HG02885 (cell line): Measurements from ENCODE around the gene ZDHHC18.

Experiments used
- ATAC-seq: cut with Tn5 transposase; IDR thresholded peaks from one replicate; pipeline ENCODE4 v1.9.1; 2021; ENCODE audit warnings: mild to moderate bottlenecking; ENCODE audit not compliant: unreplicated experiment, poor library complexity

ZDHHC18 gene

GRCh38 chr1:26889551-26890466, 63.3 kb downstream of the ZDHHC18 start, which contains the start of gene GPN2:
Gene GPN2, minus strand, starts transcription at chr1:26890283. Its CDS starts 187 bp downstream, at chr1:26890096.
- ATAC-seq: peak; percentile 93

- peak; percentile 18 for ATAC-seq
Measured at GRCh38 chr1:26890467-26890796, 63.9 kb downstream of the ZDHHC18 start.

- no peak for ATAC-seq
Measured at GRCh38 chr1:26894263-26894662, 67.8 kb downstream of the ZDHHC18 start.

- ATAC-seq: no peak
Measured at GRCh38 chr1:26897351-26897750, 70.9 kb downstream of the ZDHHC18 start.

GRCh38 chr1:26900001-26900814, 73.7 kb downstream of the ZDHHC18 start, which contains the start of gene GPATCH3:
Gene GPATCH3, minus strand, starts transcription at chr1:26900467. Its CDS starts 25 bp downstream, at chr1:26900442.
- ATAC-seq: peak; percentile 78

- no peak for ATAC-seq
Measured at GRCh38 chr1:26900815-26901511, 74.5 kb downstream of the ZDHHC18 start.
